ENCODE measurements around the gene KIRREL3. TPM values are rescaled to one million over a fixed set of nuclear protein-coding genes. Genes with fewer than 3 reads are reported as not detected.

KIRREL3 gene
- total and polyA plus RNA-seq, 8 donors, result 0.06 to 1.1 (median 0.26) TPM; not detected in 2

- Histone ChIP-seq H3K27ac (no peak overlapping the region), H3K4me1 (no peaks in the 10 kb centered on the region), H3K4me3 (no peak overlapping the region), H3K36me3 (no peaks in the 10 kb centered on the region), H3K9me3 (no peaks in the 10 kb centered on the region), H3K27me3 (no peaks in the 10 kb centered on the region)
- FAIRE-seq (no peak), ATAC-seq (no peak), DNase-seq (no peak)
- intact Hi-C loops (cut with DNase I), result no loop called here
- WGBS, 2 donors, result 89 to 90% methylated on average over 2 of the region's 2 CpGs
- no peak for TF ChIP-seq CTCF (IDR thresholded peaks at IDR 0.05)
Observed at GRCh38 chr11:126701520-126701897, 299.1 kb downstream of the KIRREL3 start.

- ATAC-seq (no peak), FAIRE-seq (no peak), DNase-seq (no peak)
- WGBS, 2 donors, result 84% methylated on average over 9 of the region's 9 CpGs
- Histone ChIP-seq H3K36me3 (no peaks in the 10 kb centered on the region), H3K27ac (no peak overlapping the region), H3K27me3 (no peaks in the 10 kb centered on the region), H3K4me1 (no peaks in the 10 kb centered on the region), H3K4me3 (no peak overlapping the region), H3K9me3 (no peaks in the 10 kb centered on the region)
- intact Hi-C loops (cut with DNase I), result no loop called here
- TF ChIP-seq CTCF (IDR thresholded peaks at IDR 0.05), result no peak
Observed at GRCh38 chr11:126700768-126701519, 299.6 kb downstream of the KIRREL3 start.

GRCh38 chr11:126698576-126698975, 302.0 kb downstream of the KIRREL3 start:
- DNase-seq, result no peak
- no peaks in the 10 kb centered on the region for H3K4me1 ChIP-seq
- H3K27me3 ChIP-seq, result no peaks in the 10 kb centered on the region
- intact Hi-C loops (cut with DNase I), result no loop called here
- H3K36me3 ChIP-seq, result no peaks in the 10 kb centered on the region
- TF ChIP-seq CTCF (IDR thresholded peaks at IDR 0.05), result no peak
- WGBS, 2 donors, result 52 to 59% methylated on average over 8 of the region's 8 CpGs
- no peak for FAIRE-seq
- no peaks in the 10 kb centered on the region for H3K9me3 ChIP-seq
- no peak for ATAC-seq
- no peak overlapping the region for H3K4me3 ChIP-seq
- H3K27ac ChIP-seq, result no peak overlapping the region

GRCh38 chr11:126697936-126698335, 302.6 kb downstream of the KIRREL3 start:
- Histone ChIP-seq H3K27ac (no peak overlapping the region), H3K4me3 (no peak overlapping the region), H3K9me3 (no peaks in the 10 kb centered on the region), H3K4me1 (no peaks in the 10 kb centered on the region), H3K36me3 (no peaks in the 10 kb centered on the region), H3K27me3 (no peaks in the 10 kb centered on the region)
- 65 to 67% methylated on average over 6 of the region's 6 CpGs for WGBS, 2 donors
- no peak for ATAC-seq
- FAIRE-seq, result no peak
- intact Hi-C loops (cut with DNase I), result no loop called here
- no peak for TF ChIP-seq CTCF (IDR thresholded peaks at IDR 0.05)
- DNase-seq, result no peak

DNA sequence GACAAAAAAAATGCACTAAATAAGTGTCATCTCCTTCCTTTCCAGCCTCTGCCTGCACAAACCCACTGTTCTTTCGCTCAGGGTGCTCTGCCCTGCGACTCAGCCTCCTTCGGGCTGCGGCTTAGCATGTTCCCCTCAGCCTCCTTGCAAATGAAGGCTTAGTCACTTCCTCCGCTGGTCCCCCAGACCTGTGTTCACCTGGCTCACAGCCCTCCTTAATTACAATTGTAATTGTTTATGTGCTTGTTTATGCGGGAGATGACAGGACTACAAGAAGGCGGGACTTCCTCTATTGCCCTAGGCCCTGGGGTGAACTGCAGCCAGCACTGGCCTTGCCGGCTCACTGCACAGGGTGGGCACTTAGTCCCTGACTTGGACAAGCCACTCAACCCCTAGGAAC, 303.6 kb downstream of the KIRREL3 start:
- no peak for TF ChIP-seq CTCF (IDR thresholded peaks at IDR 0.05)
- DNase-seq, result no peak
- Histone ChIP-seq H3K27me3 (no peaks in the 10 kb centered on the region), H3K4me3 (no peak overlapping the region), H3K27ac (no peak overlapping the region), H3K9me3 (no peaks in the 10 kb centered on the region), H3K36me3 (no peaks in the 10 kb centered on the region), H3K4me1 (no peaks in the 10 kb centered on the region)
- no peak for FAIRE-seq
- ATAC-seq, result no peak
- 86 to 88% methylated on average over 8 of the region's 8 CpGs for WGBS, 2 donors
- intact Hi-C loops (cut with DNase I), result no loop called here

Measured in pancreas (tissue), 10 donors.